Osteocyte (in vitro differentiated cells): ENCODE results near the gene ZNF837. TPM values are rescaled to one million over a fixed set of nuclear protein-coding genes. Genes with fewer than 3 reads are reported as not detected.

Source experiments
- DNase-seq: peaks from one replicate; pipeline ENCODE4 v3.0.0; 2021; ENCODE audit warnings: mixed read lengths; ENCODE audit not compliant: unreplicated experiment; ENCODE audit errors: extremely low spot score
- H3K27ac Mint-ChIP-seq: one replicate; pipeline ENCODE4 v1.8.0; 2021; ENCODE audit warnings: mild to moderate bottlenecking, mixed read lengths; ENCODE audit not compliant: unreplicated experiment
- H3K27me3 Mint-ChIP-seq: one replicate; pipeline ENCODE4 v1.8.0; 2021; ENCODE audit warnings: mixed read lengths; ENCODE audit not compliant: unreplicated experiment
- H3K36me3 Mint-ChIP-seq: one replicate; pipeline ENCODE4 v1.8.0; 2021; ENCODE audit warnings: mixed read lengths; ENCODE audit not compliant: unreplicated experiment
- H3K4me1 Mint-ChIP-seq: one replicate; pipeline ENCODE4 v1.8.0; 2021; ENCODE audit warnings: mixed read lengths; ENCODE audit not compliant: unreplicated experiment
- H3K4me3 Mint-ChIP-seq: one replicate; pipeline ENCODE4 v1.8.0; 2021; ENCODE audit warnings: mild to moderate bottlenecking, moderate library complexity, mixed read lengths; ENCODE audit not compliant: unreplicated experiment
- H3K9me3 Mint-ChIP-seq: one replicate; pipeline ENCODE4 v1.8.0; 2021; ENCODE audit warnings: mixed read lengths; ENCODE audit not compliant: unreplicated experiment
- CTCF ChIP-seq: fragments of 200-600 bp; sonication (generic); IDR thresholded peaks from 2 replicates; pipeline ENCODE4 v1.5.0; 2021; ENCODE audit warnings: antibody characterized with exemption, mild to moderate bottlenecking, moderate library complexity
- total RNA-seq: library from RNA; stranded (reverse); gene quantifications from 2 replicates; pipeline ENCODE4 v1.2.1, GENCODE V29; 2021

ZNF837 gene
- total RNA-seq, 1 donor from 2014 or later = 3.0 TPM

GRCh38 chr19:58366585-58367430, 14.0 kb downstream of the ZNF837 start:
- Mint-ChIP-seq H3K36me3 (peaks cover 2% of the 10 kb centered on the region), H3K9me3 (no peaks in the 10 kb centered on the region), H3K27me3 (no peaks in the 10 kb centered on the region), H3K27ac (no peak overlapping the region), H3K4me1 (peaks cover 9% of the 10 kb centered on the region), H3K4me3 (no peak overlapping the region)
- TF ChIP-seq CTCF = no peak
- no peak for DNase-seq

DNA sequence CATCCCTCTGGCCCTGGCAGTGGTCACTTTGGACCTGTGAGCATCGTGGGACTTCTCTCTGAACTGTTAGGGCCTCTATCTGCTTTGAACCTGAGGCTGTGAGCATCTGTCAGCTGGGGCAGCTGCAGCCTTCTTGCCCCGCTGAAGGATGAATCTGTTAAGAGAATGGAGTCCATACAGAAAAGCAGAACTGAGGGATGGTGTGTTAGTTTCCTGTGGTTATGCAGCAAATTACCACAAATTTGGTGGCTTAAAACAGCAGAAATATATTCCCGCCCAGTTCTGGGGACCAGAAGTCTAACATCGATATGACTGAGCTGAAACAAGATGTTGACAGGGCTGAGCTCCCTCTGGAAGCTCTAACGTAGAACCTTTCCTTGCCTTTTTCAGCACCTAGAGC, 16.7 kb downstream of the ZNF837 start:
- no peak for TF ChIP-seq CTCF
- Mint-ChIP-seq H3K27me3 (no peaks in the 10 kb centered on the region), H3K4me3 (no peak overlapping the region), H3K9me3 (no peaks in the 10 kb centered on the region), H3K27ac (no peak overlapping the region), H3K36me3 (no peaks in the 10 kb centered on the region), H3K4me1 (peaks cover 15% of the 10 kb centered on the region)
- DNase-seq = no peak

GRCh38 chr19:58362272-58362994, 18.4 kb downstream of the ZNF837 start, which contains the start of gene ZNF497:
ZNF497 (minus strand) TSS chr19:58362751; CDS start chr19:58357635, 5,116 bp downstream.
- Mint-ChIP-seq H3K9me3 (no peaks in the 10 kb centered on the region), H3K27me3 (no peaks in the 10 kb centered on the region), H3K36me3 (no peaks in the 10 kb centered on the region), H3K4me3 (peak within 1 kb of the TSS; percentile 93), H3K27ac (peak within 1 kb of the TSS; percentile 98), H3K4me1 (peaks cover 15% of the 10 kb centered on the region)
- TF ChIP-seq CTCF = peak; percentile 6
- DNase-seq = peak; percentile 99

GRCh38 chr19:58361900-58362271, 18.9 kb downstream of the ZNF837 start:
- Mint-ChIP-seq H3K9me3 (no peaks in the 10 kb centered on the region), H3K27me3 (no peaks in the 10 kb centered on the region)
- no peak for DNase-seq

More at GRCh38 chr19:58361900-58362271, 18.9 kb downstream of the ZNF837 start:
- no peak for TF ChIP-seq CTCF
- Mint-ChIP-seq H3K4me1 (peaks cover 15% of the 10 kb centered on the region), H3K4me3 (peak overlapping the region; percentile 93), H3K27ac (peak overlapping the region; percentile 98), H3K36me3 (no peaks in the 10 kb centered on the region)
